K562 (cell line): Measurements from ENCODE around the gene KLF1. TPM values are rescaled to one million over a fixed set of nuclear protein-coding genes. Genes with fewer than 3 reads are reported as not detected.

Experiments
- ATF1 ChIP-seq, 2 experiments: fragments of 450-650 bp in 1 of 2; IDR thresholded peaks; 2 replicates each; pipeline ENCODE4 v1.6.1; 2016; ENCODE audit warnings: missing compliant biosample characterization in 1 of 2, missing genetic modification characterization in 1 of 2
- BMI1 ChIP-seq: fragments of 150-350 bp; IDR thresholded peaks from 2 replicates; pipeline ENCODE4 v1.6.1; 2014; ENCODE audit warnings: low read length
- CBX8 ChIP-seq: fragments of 200-600 bp; sonication (generic); IDR thresholded peaks from 2 replicates; pipeline ENCODE4 v1.6.1; 2012; ENCODE audit warnings: borderline replicate concordance, mixed run types, low read depth, mild to moderate bottlenecking, moderate library complexity, mixed read lengths, low read length, control low read depth, inconsistent platforms; ENCODE audit not compliant: poor library complexity, severe bottlenecking; ENCODE audit errors: extremely low read depth
- CXXC5 ChIP-seq: fragments of 250-450 bp; sonication (Bioruptor Pico); IDR thresholded peaks from 2 replicates; pipeline ENCODE4 v1.8.0; 2022; ENCODE audit warnings: inconsistent platforms, mild to moderate bottlenecking, moderate library complexity
- ELF1 ChIP-seq: fragments of 200-800 bp; sonication (Bioruptor generic); IDR thresholded peaks from 2 replicates; pipeline ENCODE4 v1.6.1; 2016; ENCODE audit warnings: missing genetic modification characterization, missing compliant biosample characterization
- FOXP1 ChIP-seq: sonication (generic); formaldehyde crosslinking; IDR thresholded peaks from 2 replicates; pipeline ENCODE4 v1.8.0; 2022; ENCODE audit warnings: mild to moderate bottlenecking, missing genetic modification reagents
- MYC ChIP-seq, 2 experiments: fragments of 250-450 bp in 1 of 2; sonication (Bioruptor Pico) in 1 of 2; IDR thresholded peaks; 2 replicates each; pipeline versions ENCODE4 v1.5.1 to v1.6.1; 2012 to 2021; ENCODE audit warnings: low read depth in 2 of 2, borderline replicate concordance in 1 of 2, improper control_type of control experiment in 1 of 2, low read length in 1 of 2, mild to moderate bottlenecking in 1 of 2, moderate library complexity in 1 of 2
- NRF1 ChIP-seq, 2 experiments: fragments of 450-650 bp; IDR thresholded peaks in 1 of 2; conservative IDR thresholded peaks in 1 of 2; 2 replicates each; pipeline ENCODE4 v1.6.1; 2014; ENCODE audit warnings: mild to moderate bottlenecking in 2 of 2
- RB1 ChIP-seq: fragments of 450-650 bp; IDR thresholded peaks from 2 replicates; pipeline ENCODE4 v1.6.1; 2017; ENCODE audit warnings: low read depth, mild to moderate bottlenecking
- RREB1 ChIP-seq: fragments of 250-450 bp; sonication (Bioruptor Pico); IDR thresholded peaks from 2 replicates; pipeline ENCODE4 v1.4.0; 2020
- SFPQ ChIP-seq: fragments of 200-400 bp; formaldehyde crosslinking; IDR thresholded peaks from 2 replicates; pipeline ENCODE4 v1.6.1; 2017; ENCODE audit warnings: mild to moderate bottlenecking, low read depth, low read length, moderate library complexity
- SLC30A9 ChIP-seq: fragments of 250-450 bp; sonication (Bioruptor Pico); IDR thresholded peaks from 2 replicates; pipeline ENCODE4 v1.8.0; 2022; ENCODE audit warnings: mild to moderate bottlenecking, moderate library complexity
- STAG1 ChIP-seq: sonication (generic); formaldehyde crosslinking; IDR thresholded peaks from 2 replicates; pipeline ENCODE4 v1.5.0; 2020; ENCODE audit warnings: missing genetic modification reagents, borderline replicate concordance
- TFAM ChIP-seq: fragments of 250-450 bp; sonication (Bioruptor Pico); conservative IDR thresholded peaks from 2 replicates; pipeline ENCODE4 v1.5.0; 2021; ENCODE audit warnings: mild to moderate bottlenecking, moderate library complexity
- ZHX1 ChIP-seq: fragments of 150-350 bp; conservative IDR thresholded peaks from 2 replicates; pipeline ENCODE4 v1.6.1; 2014; ENCODE audit warnings: low read length
- ZNF24 ChIP-seq: fragments of 450-650 bp; IDR thresholded peaks from 2 replicates; pipeline ENCODE4 v1.6.1; 2016
- ZZZ3 ChIP-seq: fragments of 450-650 bp; IDR thresholded peaks from 2 replicates; pipeline ENCODE4 v1.6.1; 2016; ENCODE audit warnings: antibody characterized with exemption, mild to moderate bottlenecking, moderate library complexity
- polyA plus RNA-seq, 8 experiments: library from polyadenylated mRNA; depleted of rRNA in 4 of 8; stranded (reverse) in 5 of 8; unstranded in 3 of 8; fragments of >200 nt; fragmentation: Nextera tagmentation in 2 of 8; fragmentation: Illumina TruSeq in 1 of 8; extraction: Ambion mirVana in 2 of 8; extraction: Trizol in 1 of 8; gene quantifications; 2 replicates each; pipeline versions ENCODE4 v1.2.1 to v1.2.3, GENCODE V29; 2011 to 2014; ENCODE audit warnings: inconsistent platforms in 1 of 8, missing spikeins in 1 of 8
- total RNA-seq, 7 experiments: library from RNA; depleted of rRNA in 6 of 7; stranded (reverse); fragments of >200 nt in 6 of 7; fragmentation: Illumina TruSeq in 2 of 7; extraction: Trizol in 2 of 7; gene quantifications; 2 replicates each; pipeline versions ENCODE4 v1.2.1 to v1.2.3, GENCODE V29; 2011 to 2021; ENCODE audit warnings: low replicate concordance in 1 of 7

The KLF1 gene
- total and polyA plus RNA-seq, 9 of the 15 experiments (the other 6 are each of a cell fraction or from before 2014, with no cell fraction given) = 8.4 to 163 (median 47.3) TPM

DNA sequence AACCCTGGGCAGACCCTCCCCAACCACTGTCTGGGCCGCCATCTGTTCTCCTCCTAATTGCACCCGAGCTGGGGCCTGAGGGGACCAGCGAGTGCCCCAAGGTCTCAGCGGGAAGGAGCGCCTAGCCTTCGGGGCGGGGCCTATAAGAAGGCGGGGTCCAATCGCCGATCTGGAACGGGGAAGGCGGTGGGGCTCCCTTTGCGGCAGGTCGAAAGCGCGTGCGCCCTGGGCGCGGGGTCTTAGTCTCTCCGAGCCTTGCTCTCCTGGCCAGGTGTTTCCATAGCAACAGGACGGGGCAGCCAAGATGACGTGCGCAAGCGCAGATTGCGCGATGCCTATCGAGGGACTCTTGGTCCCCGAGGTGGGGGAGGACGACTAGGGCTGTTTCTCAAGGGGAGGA is 45.9 kb downstream of the KLF1 start (continued):
- TF ChIP-seq ZNF24 (no peak), SLC30A9 (CRISPR knock-in tag) (no peak), RB1 (0 out of 2 replicates have a peak, but pooled peaks have one; percentile 6), BMI1 (peak; percentile 64; the same call in 1 of the 2 replicates), CXXC5 (CRISPR knock-in tag) (peak; percentile 58), FOXP1 (CRISPR knock-in tag) (no peak; the same call in 1 of the 2 replicates), RREB1 (CRISPR knock-in tag) (peak; percentile 76; the same call in 1 of the 2 replicates), CBX8 (no peak), MYC (IDR thresholded peaks at IDR 0.05; ENCODE audit: low read depth, low read length) (no peak), MYC (CRISPR knock-in tag; IDR thresholded peaks at IDR 0.05; ENCODE audit: borderline replicate concordance, low read depth) (peak; percentile 41; the same call in 1 of the 2 replicates), TFAM (CRISPR knock-in tag) (no peak), ELF1 (tag) (no peak), SFPQ (no peak), ATF1 (CRISPR knock-in tag; IDR thresholded peaks at IDR 0.05) (no peak), ATF1 (tag; IDR thresholded peaks at IDR 0.05) (no peak), STAG1 (CRISPR knock-in tag) (no peak), ZHX1 (no peak), NRF1 (conservative IDR thresholded peaks at IDR 0.05 in 1 of 2, IDR thresholded peaks at IDR 0.05 in 1 of 2) (peak; percentile 91 to 93), ZZZ3 (no peak)
